ENCODE data around the gene GJA4.
"Not testable (repeated sequence)": the region's sequence is repeated elsewhere in the genome, so short reads cannot be mapped to it uniquely, and the experiment has no call there.

Gene GJA4

DNA sequence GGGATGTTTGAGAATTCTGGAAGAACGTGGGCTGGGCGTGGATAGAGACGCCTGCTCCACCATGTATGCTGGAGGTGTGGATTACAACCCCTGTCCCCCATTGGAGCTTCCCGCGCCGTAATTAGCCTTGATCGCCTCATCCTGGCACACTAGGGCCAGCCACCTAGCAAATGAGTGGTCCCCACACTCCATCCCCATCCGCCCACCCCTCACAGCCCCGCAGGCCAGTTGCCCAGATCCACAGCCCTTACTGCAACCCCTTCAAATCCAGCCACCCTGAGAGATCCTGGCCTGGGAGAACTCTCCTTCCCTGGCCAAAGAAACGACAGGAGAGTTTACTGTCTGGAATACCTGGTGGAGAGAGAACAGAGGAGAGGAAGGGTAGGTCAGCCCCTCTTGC, 375 bp upstream of the GJA4 start:
- DNase-seq = no peak

DNA sequence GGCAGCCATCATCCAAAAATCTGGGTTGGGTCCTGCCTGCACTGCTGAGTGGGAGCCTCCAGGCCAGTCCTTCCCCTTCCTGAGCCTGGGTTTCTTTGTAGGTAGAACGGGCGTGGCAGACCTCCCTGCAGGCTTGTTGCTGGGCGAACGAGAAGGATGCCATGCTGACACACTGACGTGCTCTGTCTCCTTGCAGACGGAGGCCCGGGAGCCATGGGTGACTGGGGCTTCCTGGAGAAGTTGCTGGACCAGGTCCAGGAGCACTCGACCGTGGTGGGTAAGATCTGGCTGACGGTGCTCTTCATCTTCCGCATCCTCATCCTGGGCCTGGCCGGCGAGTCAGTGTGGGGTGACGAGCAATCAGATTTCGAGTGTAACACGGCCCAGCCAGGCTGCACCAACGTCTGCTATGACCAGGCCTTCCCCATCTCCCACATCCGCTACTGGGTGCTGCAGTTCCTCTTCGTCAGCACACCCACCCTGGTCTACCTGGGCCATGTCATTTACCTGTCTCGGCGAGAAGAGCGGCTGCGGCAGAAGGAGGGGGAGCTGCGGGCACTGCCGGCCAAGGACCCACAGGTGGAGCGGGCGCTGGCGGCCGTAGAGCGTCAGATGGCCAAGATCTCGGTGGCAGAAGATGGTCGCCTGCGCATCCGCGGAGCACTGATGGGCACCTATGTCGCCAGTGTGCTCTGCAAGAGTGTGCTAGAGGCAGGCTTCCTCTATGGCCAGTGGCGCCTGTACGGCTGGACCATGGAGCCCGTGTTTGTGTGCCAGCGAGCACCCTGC, 1.4 kb downstream of the GJA4 start:
- DNase-seq = no peak

DNA sequence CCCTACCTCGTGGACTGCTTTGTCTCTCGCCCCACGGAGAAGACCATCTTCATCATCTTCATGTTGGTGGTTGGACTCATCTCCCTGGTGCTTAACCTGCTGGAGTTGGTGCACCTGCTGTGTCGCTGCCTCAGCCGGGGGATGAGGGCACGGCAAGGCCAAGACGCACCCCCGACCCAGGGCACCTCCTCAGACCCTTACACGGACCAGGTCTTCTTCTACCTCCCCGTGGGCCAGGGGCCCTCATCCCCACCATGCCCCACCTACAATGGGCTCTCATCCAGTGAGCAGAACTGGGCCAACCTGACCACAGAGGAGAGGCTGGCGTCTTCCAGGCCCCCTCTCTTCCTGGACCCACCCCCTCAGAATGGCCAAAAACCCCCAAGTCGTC, 2.0 kb downstream of the GJA4 start:
- no peak for DNase-seq

DNA sequence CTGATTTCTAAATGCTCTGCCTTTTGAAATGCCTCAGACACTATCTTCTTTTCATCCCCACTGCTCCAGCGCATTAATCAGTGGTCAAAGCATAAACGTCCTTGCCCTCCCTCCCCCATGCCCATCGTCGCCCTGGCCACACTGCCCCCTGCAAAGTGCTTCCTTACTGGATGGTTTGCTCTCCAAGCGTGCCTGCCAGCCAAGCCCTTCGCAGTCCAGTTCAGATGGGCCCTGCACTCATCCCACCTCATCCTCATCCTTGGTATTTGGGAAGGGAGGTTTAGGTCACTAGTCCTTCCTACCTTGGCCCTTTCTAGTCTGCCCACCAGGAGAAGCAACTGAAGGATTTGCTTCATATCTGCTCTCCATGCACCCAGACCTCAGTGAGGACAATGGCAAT, 3.1 kb downstream of the GJA4 start:
- no peak for DNase-seq

DNA sequence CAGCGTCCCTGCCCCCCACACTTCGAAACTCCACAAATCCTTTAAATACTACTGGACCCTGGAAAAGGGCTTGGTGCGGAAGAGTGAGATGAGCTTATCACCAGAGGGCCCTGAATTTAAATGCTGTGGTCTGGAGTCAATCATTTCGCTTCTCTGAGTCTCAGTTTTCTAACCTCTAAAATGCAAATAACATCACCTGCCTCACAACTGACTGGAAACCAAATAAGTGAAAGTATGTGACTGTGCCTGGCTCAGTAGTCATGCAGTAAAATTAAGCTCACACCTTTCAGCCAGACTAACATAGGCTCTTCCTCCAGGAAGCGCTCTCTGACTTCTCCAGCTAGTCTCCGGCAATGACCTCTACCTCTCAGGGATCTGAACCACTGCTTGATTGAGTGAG, 4.2 kb downstream of the GJA4 start:
- no peak for DNase-seq

DNA sequence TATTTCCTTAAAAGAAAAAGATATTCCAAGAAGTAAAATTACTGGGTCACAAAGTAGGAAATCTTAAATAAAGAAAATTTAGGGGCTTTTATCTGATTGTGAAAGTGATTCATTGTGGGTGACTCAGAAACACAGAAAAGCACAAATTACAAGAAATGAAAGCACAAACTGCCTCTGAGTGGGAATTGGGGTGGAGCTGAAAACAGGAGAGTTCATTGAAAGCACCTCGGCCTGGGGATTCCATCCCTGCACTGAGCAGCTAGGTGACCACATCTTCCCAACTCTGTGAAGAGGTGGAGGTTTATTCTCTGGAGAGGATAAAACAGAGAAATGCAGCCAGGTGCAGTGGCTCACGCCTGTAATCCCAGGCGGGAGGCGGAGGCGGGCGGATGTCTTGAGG, 7.4 kb downstream of the GJA4 start:
- DNase-seq = no peak

DNA sequence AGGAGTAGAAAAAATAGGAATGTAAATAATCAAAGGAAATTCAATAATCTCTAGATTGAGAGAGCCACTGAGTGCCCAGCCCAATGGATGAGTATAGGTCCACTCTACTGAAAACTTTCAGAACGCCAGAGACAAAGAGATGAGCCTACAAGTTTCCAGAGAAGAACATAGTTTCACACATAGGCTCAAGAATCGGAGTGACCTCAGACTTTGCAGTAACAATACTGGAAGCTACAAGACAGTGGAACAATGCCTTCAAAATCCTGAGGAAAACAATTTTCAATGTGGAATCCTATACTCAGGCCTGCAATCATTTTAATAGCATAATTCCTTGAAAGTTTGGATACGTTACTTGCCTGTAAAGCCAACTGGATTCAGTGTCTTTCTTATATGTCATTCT, 11.0 kb downstream of the GJA4 start:
- DNase-seq = no peak

DNA sequence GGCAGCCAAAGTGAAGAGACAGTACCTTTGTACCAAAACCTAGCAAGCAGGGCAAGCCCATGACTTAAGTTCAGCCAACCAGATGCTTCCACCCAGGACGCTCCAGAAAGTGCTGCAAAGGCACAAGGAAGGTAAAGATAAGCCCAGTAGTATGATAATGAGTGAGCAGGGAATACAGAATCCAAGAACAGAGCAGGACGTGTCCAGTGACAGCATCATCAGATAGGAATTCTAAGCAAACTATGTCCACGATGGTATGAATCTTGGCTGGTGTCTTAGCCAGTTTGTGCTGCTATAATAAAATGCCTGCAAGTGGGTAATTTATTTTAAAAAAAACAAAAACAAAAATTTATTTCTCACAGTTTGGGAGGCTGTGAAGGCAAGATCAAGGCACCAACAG, 13.6 kb downstream of the GJA4 start:
- no peak for DNase-seq

DNA sequence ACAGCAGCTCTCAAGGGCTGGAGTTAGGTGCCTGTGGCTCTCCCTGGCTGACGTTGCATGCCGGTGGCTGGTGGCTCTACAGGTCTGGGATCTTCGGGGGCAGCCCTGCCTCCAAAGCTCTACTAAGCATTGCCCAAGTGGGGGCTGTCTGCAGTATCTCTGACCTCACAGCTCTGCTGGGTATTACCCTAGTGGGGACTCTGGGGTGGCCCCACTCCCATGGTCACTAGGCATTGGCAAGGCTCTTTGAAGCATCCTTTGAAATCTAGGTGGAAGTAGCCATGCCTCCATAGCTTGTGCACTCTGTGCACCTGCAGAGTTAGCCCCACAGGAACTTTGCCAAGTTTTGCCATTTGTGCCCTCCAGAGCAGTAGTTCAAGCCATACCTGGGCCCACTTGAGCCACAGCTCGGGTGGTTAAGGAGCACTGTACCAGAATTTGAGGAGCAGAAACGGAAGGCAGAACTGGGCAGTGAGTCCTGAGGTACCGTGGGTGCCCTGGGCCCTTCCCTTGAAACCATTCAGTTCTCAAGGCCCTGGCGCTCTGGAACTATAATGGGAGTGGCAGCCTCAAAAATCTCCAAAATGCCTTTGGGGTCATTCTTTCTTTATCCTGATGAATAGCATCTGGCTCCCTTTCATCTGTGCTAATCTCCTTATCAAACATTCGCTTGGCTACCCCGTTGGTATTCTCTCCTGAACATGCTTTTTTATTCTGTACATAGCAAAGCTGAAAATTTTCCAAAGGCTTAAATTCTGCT, 15.4 kb downstream of the GJA4 start:
- DNase-seq = no peak

DNA sequence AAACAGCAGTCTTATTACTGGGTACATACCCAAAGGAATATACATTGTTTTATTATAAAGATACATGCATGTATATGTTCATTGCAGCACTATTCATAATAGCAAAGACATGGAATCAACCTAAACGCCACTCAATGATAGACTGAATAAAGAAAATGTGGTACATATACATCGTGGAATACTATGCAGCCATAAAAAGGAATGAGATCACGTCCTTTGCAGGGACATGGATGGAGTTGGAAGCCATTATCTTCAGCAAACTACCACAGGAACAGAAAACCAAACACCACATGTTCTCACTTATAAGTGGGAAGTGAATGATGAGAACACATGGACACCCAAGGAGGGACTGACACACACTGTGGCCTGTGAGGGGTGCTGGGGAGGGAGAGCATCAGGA, 18.0 kb downstream of the GJA4 start:
- DNase-seq = not testable (repeated sequence)

DNA sequence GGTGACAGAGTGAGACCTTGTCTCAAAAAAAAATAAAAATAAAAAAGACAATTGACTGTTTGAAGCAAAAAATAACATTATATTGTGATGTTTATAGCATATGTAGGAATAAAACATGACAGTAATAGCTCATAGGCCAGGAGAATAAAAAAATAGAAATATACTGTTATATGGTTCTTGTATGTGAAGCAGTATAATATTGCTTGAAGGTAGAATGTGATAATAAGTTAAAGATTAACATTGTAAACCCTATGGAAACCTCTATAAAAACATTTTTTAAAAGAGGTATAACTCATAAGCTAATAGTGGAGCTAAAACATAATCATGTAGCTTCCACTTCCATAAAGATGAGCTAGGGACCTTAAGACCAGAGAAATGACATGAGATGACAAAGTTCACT, 23.5 kb downstream of the GJA4 start:
- no peak for DNase-seq

DNA sequence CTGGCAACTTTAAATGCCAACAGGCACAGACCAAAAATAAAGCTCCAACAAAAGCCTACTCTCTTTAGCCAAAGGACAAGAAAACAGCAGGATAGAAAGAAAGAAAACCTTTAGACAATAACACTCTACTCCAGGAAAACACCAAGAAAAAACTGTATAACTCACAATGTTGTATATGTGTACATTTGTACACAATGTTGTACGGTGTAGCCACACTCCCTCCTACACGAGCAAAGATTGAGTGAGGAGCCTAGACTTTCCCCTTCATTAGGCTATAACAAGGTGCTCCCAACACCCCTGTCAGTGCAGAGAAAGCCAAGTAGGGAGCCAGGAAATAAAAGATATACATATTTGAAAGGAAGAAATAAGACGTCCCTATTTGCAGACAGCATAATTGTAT, 24.0 kb downstream of the GJA4 start:
- no peak for DNase-seq

DNA sequence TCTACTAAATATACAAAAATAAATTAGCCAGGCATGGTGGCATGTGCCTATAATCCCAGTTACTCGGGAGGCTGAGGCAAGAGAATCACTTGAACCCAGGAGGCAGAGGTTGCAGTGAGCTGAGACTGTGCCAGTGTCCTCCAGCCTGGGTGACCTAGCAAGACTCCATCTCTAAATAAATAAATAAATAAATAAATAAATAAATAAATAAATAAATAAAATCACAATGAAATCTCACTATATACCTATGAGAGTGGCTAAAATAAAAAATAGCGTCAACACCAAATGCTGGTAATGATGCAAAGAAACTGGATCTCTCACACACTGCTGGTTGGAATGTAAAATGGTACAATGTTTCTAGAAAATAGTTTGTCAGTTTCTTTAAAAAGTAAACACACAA, 26.1 kb downstream of the GJA4 start:
- DNase-seq = not testable (repeated sequence)

DNA sequence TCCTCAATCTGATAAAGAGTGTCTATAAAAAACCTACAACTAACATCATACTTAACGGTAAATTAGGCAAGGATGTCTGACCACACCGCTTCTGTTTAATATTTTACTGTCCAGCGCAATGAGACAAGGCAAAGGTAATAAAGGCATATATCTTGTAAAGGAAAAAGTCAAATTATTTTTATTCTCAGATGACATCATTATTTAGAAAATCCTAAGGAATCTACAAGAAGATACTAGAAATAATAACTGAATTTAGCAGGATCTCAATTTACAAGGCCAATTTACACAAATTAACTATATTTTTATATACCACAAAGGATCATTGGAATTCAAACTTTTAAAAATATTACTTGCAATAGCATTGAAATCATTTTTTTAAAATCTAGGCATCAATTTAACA, 29.4 kb downstream of the GJA4 start:
- DNase-seq = no peak

DNA sequence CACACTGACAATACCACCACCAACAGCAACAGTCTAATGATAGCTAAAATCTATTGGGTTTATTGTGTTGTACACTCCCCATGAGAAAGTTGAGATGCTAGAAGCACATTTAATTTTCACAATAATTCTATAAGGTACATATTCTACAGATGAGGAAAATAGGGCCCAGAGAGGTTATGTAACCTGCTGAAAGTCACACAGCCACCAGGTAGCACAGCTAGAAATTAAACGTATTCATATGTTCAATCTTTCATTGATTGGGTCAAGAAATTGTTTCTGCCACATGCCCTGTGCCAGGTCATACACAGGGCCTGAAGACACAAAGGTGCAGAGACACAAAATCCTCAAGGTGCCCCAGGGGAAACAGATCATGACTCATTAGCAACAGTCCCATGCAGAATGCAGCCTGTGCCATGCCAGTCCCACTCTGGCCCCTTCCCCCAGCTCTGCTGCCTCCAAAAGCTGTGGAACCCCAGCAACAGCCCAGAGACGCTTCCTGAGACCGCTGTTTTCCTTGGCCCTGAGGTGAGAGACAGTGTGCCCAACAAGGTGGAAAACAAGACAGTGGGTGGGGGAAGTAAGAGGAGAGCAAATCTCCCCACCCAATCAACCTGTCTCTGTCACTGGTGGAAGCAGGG, 32.1 kb downstream of the GJA4 start:
- no peak for DNase-seq

DNA sequence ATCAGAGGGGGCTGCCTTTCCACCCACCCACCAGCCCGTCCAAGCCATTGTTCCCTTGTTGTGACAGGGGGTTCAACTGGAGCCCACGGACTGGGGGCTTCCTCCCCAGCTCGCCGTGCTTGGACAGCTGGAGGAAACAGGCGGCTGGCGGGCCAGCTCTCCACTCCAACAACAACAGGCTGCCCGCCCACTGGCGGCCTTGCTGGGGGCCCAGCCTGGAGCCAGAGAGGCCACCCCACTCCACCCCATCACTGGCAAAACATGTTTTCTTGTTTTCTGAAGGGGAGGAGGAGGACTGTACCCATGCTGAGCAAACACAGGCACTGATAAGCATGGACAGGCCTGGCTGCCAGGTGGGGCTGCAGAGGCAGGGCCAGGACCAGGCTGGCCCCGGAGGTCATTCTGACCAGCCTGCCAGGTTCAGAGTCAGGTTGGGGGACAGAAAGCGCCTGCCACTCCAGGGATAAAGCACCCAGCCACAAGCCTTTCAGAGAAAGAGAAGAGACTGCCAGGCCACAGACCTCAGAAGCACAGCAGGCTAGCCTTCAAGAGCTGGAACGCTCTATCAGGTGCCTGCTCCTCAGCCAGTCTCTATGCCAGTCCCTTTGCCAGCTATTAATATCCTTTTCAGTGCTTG, 32.8 kb downstream of the GJA4 start:
- DNase-seq = no peak

DNA sequence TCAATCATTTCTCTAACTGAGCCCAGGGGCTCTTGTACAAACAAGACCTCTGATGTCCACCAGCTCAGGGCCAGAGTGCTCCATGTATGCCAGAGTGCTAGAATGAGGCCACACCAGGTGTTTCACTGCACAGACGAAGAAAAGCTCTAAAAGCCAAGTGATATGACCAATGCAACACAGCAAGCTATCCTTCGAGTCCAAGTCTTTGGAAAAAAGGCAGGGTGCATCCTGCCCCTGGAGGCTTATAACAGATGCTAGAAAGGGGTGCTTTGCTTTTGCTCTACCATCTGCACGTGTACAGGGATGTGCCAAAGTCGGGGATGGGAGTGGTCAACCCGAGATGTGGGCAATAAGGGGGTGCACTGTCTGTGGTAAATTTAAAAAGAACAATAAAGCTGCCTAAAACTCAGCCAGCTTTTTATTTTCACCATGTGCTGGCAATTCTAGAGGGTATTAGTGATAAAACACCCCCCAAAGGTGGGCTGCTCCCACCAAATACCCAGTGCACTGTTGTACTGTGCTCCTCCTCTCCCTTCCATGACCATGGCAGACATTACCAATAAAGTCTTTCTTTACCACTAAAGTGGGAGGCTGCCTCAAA, 34.6 kb downstream of the GJA4 start:
- no peak for DNase-seq

DNA sequence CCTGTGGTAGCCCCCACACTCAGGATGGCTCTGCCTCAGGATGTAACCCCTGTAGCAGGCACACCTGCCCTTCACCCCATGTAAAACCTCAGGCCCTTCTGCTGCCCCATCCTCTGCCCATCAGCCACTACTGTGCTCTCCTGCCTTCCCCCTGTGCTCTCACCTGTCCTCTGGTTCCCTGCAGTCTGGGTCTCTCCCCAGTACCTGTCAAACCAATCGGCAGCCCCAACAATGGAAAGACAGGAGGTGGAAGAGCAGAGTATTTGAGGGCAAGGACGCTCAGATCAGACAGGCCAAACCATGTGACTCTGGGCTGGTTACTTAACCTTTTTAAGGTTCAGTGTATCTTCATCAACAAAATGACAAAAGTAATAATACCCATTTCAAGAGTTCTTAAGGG, 35.8 kb downstream of the GJA4 start:
- no peak for DNase-seq

DNA sequence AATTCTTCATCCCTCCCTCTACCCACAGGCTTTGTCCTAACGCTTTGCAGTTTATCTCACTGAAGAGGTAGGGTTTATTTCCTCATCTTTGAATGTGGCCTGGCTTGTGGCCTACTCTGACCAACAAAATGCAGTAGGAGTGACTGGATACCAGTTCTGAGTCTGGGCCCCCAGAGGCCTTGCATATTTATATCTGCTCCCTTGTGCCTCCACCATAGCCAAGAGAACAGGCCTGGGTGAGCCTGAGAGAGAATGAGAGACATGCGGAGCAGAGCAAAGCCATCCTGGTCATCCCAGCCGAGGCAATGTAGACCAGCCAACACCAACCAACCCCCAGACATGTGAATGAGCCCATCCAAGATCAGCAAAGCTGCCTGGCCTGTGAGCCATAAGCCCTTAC, 36.5 kb downstream of the GJA4 start:
- DNase-seq = no peak

DNA sequence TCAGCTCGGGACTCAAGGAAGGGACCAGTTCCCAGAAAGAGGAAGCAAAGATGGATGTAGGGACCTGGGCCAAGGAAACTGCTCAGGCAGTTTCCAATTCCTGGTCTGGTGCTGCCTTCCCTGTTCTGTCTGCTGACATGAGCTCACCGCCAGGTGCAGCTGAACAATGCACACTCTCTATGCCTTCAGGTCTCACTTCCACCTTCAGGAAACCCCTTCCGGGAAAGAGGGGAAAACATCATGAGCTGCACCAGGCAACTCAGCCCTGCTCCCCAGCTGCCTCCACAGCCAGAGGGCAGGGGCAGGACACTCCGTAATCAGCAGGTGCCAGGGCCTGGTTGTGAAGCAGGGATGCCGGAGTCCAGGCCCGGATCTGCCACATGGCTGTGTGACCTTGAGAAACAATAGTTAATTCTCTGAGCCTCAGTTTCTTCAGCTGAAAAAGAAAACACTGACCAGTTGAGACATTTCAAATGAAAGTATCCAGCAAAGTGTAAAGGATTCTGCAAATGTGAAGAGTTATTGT, 39.0 kb downstream of the GJA4 start:
- DNase-seq = no peak

DNA sequence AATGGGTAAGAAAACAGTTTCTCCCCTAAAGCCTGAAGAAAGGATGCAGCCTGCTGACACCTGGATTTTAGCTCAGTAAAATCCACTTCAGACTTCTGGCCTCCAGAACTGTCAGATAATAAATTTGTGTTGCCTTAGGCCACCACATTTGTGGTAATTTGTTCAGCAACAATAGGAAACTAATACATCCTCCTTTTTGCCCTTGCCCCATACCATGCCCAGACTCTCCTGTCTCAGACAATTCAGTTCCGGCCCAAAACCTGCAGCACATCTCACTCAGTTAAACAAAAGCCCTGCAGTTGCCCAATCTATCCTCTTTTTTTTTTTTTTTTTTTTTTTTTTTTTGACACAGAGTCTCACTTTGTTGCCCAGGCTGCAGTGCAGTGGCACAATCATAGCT, 40.9 kb downstream of the GJA4 start:
- DNase-seq = no peak

DNA sequence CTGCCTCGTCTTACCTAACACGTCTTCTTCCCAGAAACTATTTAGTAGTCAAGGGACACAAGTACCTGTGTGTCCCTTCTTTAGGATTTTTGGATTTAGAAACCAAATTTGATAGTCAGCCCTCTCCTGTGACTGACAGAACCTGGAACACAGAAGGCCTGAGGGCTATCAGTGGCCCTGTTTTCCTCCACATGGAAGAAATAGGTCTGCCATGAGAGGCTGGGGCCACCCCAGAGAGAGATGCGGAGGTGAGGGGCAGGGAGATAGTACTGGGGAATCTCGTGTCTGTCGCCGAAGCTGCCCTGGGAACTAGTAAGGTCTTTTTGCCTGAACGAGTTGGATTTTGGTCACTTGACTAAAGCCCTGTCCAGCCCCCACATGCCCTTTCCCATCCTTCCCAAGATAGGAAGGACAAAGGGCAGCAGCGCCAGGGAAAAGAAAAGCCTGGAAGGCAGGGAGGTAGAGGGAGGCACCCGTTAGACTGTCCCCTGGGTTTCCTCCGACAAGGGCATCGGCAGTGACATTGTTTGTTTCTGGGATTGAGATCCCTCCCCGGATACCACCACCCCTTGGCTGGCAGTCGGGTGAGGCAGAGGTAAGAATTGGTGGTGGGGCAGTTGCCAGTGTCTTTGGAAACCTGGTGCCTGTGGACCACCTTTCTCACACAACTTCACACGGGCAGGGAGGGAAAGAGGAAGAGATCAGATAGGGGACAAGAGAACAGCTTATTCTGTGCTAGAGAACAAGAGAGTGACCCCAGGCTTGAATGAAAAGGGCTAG, 46.9 kb downstream of the GJA4 start:
- DNase-seq = no peak

Data from NCI-H187 treated with DMSO at 0.1 percent for 48 hours (cell line).